GM21360 (cell line): ENCODE measurements around the gene ASIC2.
"Not testable (repeated sequence)": the region's sequence is repeated elsewhere in the genome, so short reads cannot be mapped to it uniquely, and the experiment has no call there.

Source experiments
- ATAC-seq: cut with Tn5 transposase; IDR thresholded peaks from one replicate; pipeline ENCODE4 v1.9.1; 2021; ENCODE audit warnings: mild to moderate bottlenecking, moderate library complexity; ENCODE audit not compliant: unreplicated experiment

The ASIC2 gene

GRCh38 chr17:32995416-32996045, 297.6 kb downstream of the ASIC2 start:
- ATAC-seq, result no peak

GRCh38 chr17:32993977-32994376, 299.1 kb downstream of the ASIC2 start:
- no peak for ATAC-seq

GRCh38 chr17:32992321-32993033, 300.6 kb downstream of the ASIC2 start:
- no peak for ATAC-seq

- no peak for ATAC-seq
Measured at GRCh38 chr17:32988481-32989101, 304.5 kb downstream of the ASIC2 start.

GRCh38 chr17:32987868-32988267, 305.2 kb downstream of the ASIC2 start:
- not testable (repeated sequence) for ATAC-seq

- ATAC-seq, result not testable (repeated sequence)
Measured at GRCh38 chr17:32987453-32987805, 305.7 kb downstream of the ASIC2 start.

- ATAC-seq, result no peak
Measured at GRCh38 chr17:32985050-32985756, 307.9 kb downstream of the ASIC2 start.

- not testable (repeated sequence) for ATAC-seq
Measured at GRCh38 chr17:32981611-32982010, 311.5 kb downstream of the ASIC2 start.

GRCh38 chr17:32980230-32980629, 312.9 kb downstream of the ASIC2 start:
- ATAC-seq, result no peak

- ATAC-seq, result no peak
Measured at GRCh38 chr17:32976605-32977004, 316.5 kb downstream of the ASIC2 start.

- no peak for ATAC-seq
Measured at GRCh38 chr17:32976131-32976530, 317.0 kb downstream of the ASIC2 start.

- ATAC-seq, result no peak
Measured at GRCh38 chr17:32971171-32971570, 321.9 kb downstream of the ASIC2 start.

- no peak for ATAC-seq
Measured at GRCh38 chr17:32970281-32970680, 322.8 kb downstream of the ASIC2 start.

- ATAC-seq, result not testable (repeated sequence)
Measured at GRCh38 chr17:32969231-32969630, 323.9 kb downstream of the ASIC2 start.

GRCh38 chr17:32964541-32964940, 328.6 kb downstream of the ASIC2 start:
- ATAC-seq, result no peak
